Stimulated activated CD8-positive, alpha-beta memory T cell treated with anti-CD3 and anti-CD28 coated beads, Interleukin-7, amount 100 ng/mL, for 1 hour (primary cell): ENCODE measurements around the gene FZD8.

ENCODE experiments used
- DNase-seq, 2 donors: peaks; one replicate each; pipeline ENCODE4 v3.0.0-alpha.2; 2020; ENCODE audit warnings: low read depth in 2 of 2

Gene FZD8

GRCh38 chr10:35641676-35642034 is 441 bp downstream of the FZD8 start:
- no peak for DNase-seq

DNA sequence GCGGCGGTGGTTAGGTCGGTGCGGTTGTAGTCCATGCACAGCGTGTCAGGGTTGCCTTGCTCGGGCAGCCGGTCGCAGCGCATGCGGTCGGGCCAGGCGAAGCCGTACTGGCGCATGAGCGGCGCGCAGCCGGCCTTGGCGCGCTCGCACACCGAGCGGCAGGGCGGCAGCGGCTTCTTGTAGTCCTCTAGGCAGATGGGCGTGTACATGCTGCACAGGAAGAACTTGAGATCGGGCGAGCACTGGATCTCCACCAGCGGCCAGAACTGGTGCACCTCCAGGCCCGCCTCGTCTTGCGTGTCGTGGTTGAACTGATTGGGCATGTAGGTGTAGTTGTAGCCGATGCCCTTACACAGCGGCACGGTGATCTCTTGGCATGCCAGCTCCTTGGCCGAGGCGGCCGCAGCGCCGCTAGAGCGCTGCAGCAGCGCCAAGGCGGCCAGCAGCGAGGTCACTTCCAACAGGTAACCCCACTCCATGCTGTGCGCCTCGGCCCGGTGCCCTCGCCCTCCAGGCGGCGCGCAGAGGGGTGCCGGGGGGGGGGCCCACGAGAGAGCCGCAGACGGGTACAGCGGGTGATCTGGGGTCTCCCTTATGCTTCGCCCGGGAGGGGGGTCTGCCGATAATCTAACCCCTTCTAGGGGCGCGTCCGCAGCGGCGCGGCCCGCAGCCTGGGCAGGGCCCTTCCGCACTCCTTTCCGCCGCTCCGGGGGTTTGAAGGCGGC is 983 bp downstream of the FZD8 start:
- no peak for DNase-seq

DNA sequence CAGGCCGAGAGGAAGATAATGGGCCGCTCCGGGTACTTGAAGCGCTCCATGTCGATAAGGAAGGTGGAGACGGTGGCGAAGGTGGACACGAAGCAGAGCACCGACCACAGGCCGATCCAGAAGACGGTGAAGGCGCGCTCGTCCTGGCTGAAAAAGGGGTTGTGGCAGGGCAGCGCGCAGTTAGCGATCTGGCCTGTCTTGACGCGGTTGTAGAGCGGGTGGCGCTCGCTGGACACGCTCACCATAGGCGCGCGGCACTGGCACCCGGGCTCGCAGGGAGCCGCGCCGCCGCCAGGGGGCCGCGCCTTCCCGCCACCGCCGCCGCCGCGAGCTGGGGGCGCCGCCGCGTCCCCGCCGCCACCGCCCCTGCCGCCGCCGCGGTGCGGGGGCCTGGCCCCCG is 1.6 kb downstream of the FZD8 start:
- DNase-seq = no peak

- DNase-seq = no peak
Observed at GRCh38 chr10:35639728-35640401, 2.2 kb downstream of the FZD8 start.

- no peak for DNase-seq
Observed at GRCh38 chr10:35639021-35639727, 2.9 kb downstream of the FZD8 start.

DNA sequence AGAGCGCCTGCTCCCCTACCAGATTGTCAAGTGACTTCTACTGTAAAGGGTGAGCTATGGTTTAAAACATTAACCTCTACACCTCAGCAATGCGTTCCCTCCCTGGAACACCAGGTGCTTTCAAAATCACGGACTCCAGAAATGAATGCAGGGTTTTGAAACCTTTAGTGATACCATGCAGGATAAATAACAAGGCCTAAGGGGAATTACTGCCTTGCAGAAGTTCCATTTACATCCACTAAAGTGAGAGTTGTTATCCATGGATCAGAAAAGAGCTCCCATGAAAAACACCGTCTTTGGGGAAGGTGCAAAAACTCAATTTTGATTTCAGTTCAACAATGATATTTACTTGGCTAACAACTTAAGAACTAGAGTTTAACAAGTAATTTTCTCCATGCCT is 4.0 kb downstream of the FZD8 start:
- no peak for DNase-seq

GRCh38 chr10:35637462-35637861 is 4.6 kb downstream of the FZD8 start:
- no peak for DNase-seq

- no peak for DNase-seq
Observed at GRCh38 chr10:35636956-35637355, 5.1 kb downstream of the FZD8 start.

- no peak for DNase-seq
Observed at GRCh38 chr10:35635576-35635975, 6.5 kb downstream of the FZD8 start.

DNA sequence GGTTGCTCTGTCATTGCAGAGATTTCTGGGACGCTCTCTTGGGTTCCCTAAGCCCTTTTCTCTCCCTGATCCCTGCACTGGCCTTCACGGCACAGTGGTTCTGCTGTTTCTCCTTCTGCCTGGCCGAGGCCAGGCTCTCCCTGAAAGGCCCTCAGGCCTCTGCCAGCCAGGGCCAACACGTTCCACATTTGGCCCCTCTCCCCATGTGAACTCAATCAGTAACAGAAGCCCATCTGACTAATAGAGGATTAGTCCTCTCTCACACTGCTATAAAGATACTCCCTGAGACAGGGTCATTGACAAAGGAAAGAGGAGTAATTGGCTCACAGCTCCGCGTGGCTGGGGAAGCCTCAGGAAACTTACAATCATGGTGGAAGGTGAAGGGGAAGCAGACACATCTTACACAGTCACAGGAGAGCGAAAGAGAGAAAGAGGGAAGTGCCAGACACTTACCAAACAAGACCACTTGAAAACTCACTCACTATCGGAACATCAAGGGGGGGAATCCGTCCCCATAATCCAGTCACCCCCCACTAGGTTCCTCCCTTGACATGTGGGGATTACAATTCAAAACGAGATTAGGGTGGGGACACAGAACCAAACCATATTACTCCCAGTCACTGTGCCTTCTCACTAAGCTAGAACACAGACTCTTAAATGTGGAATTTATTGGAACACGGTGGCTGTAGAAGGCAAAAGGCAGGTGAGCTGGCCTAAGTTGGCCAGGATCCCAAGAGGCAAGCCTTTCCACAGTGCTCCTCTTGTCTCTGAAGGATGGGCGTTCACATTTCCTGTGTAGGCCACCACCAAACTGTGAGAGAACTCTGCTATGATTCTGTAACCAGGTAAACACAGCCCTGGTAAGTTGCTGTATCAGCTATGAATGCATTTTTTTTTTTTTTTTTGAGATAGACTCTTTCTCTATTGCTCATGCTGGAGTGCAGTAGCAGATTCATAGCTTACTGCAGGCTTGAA is 8.8 kb downstream of the FZD8 start:
- no peak for DNase-seq

- DNase-seq = no peak
Observed at GRCh38 chr10:35632027-35632426, 10.1 kb downstream of the FZD8 start.

DNA sequence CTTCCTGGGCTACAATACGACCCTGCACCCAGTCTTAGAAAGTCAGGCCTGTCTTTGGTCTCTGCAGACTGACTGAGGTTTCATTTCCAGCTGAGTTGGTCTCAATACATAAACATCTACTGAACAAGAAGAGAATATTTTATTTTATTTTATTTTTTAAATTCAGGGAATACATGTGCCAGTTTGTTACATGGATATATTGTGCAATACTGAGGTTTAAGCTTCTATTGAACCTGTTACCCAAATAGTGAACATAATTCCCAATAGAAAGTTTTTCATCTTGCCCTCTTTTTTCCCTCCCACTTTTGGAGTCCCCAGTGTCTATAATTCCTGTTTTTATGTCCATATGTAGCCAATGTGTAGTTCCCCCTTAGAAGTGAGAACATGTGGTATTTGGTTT is 10.7 kb downstream of the FZD8 start:
- no peak for DNase-seq

GRCh38 chr10:35626971-35627507 is 15.1 kb downstream of the FZD8 start:
- no peak for DNase-seq

DNA sequence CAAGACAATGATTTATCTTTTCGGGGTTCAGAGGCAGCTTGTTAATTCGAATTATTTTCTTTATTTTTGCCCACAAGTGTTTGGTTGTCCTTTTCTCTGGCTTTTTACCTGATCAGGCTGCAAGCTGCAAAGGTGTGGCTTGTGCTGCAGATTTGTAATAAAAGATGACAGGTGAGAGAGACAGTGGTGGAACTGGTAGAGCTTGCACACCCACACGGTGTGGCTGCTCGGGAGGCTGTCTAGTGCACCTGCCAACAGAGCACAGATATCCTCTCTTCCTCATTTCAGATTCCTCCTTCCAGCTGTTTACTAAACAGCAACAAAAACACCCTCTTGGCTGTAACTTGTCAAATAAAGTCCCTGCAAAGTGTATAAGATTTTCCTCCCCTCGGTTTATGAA is 27.8 kb downstream of the FZD8 start:
- no peak for DNase-seq

DNA sequence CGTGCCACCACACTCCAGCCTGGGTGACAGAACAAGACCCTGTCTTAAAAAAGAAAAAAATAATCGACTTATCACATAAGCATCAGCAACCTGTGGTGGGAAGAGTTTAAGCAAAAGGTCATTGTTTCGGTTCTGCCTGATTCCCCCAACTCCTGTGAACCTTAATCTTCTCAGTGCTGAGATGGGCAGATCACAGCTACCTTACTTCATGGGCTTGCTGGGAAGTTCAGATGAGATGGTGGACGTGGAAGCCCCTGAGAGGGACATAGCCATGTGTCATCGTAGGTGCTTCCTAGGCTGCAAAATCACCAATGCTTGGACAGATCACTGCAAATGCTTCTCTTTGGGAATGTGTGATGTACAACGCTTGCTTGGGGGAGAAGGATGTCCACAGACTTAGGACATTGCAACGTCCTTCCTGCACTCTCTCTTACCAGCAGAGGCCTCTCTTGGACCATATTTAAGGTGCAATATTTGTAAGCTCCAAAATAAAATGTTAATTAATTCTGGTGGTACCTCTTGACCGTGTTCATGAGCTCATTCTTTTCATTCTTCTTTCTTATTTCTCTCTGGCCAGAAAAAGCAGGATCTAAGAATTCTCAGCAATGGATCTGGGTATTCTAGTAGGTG is 28.4 kb downstream of the FZD8 start:
- DNase-seq = no peak

GRCh38 chr10:35613107-35613440 is 29.0 kb downstream of the FZD8 start:
- DNase-seq = no peak

DNA sequence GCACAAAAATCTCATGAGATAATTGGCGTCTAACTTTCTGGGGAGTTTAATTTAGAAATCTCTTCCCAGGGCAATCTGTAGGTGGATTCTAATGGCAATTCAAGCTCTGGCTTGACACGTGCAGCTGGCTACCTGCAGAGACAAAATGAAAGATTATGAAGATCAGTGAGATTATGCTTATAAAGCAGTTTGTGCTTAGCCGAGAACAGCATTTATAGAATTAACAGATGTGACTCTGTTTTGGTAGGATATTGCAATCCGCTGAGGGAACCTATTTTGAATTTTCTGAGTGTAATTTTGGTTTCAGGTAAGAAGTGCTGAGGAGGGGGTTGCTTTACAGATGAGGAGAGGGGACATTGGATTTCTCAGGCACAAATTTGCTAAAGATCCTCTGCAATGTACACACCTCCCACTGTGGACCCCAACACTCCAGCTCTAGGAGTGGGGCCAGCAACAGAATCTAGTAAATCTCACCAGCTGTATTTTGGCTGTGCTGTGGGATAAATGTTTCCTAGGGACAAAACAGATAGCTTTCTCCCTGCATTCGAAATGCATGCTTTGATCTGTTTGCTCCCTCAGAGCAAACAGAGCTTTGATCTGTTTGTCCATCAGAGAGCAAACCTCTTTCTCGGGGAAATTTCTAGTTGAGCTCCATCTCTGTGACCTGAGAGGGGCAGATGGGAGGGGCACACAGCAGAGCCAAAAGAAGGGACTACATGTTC is 29.6 kb downstream of the FZD8 start:
- DNase-seq = no peak

- DNase-seq = no peak
Observed at GRCh38 chr10:35611750-35612149, 30.3 kb downstream of the FZD8 start.

GRCh38 chr10:35608328-35608672 is 33.8 kb downstream of the FZD8 start:
- DNase-seq = no peak

GRCh38 chr10:35607475-35608327 is 34.4 kb downstream of the FZD8 start:
- DNase-seq = no peak
